Loucy (cell line): ENCODE results near the gene ITGAL.

Experiments used
- EZH2phosphoT487 ChIP-seq: fragments of 200-600 bp; IDR thresholded peaks from 2 replicates; pipeline ENCODE4 v1.6.1; 2018; ENCODE audit warnings: antibody characterized with exemption, mild to moderate bottlenecking, moderate library complexity, borderline replicate concordance
- TF ChIP-seq, protein P1 (sequence below): fragments of 200-600 bp; sonication (generic); conservative IDR thresholded peaks from 2 replicates; pipeline ENCODE4 v1.5.1; 2014; ENCODE audit warnings: mild to moderate bottlenecking, antibody characterized with exemption, low read length

DNA sequence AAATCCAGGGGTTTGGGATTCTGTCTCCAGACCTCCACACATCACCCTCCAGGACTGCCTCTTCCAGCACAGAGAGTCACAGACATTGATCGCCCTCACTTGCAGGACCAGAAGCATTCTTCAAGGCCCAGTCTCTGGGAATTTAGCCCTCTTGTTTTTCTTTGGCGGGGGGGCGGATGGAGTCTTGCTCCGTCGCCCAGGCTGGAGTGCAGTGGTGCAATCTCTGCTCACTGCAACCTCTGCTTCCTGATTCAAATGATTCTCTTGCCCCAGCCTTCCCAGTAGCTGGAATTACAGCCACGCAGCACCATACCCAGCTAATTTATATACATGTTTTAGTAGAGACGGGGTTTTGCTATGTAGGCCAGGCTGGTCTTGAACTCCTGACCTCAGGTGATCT, 8.5 kb upstream of the ITGAL start:
- TF ChIP-seq, protein P1, sequence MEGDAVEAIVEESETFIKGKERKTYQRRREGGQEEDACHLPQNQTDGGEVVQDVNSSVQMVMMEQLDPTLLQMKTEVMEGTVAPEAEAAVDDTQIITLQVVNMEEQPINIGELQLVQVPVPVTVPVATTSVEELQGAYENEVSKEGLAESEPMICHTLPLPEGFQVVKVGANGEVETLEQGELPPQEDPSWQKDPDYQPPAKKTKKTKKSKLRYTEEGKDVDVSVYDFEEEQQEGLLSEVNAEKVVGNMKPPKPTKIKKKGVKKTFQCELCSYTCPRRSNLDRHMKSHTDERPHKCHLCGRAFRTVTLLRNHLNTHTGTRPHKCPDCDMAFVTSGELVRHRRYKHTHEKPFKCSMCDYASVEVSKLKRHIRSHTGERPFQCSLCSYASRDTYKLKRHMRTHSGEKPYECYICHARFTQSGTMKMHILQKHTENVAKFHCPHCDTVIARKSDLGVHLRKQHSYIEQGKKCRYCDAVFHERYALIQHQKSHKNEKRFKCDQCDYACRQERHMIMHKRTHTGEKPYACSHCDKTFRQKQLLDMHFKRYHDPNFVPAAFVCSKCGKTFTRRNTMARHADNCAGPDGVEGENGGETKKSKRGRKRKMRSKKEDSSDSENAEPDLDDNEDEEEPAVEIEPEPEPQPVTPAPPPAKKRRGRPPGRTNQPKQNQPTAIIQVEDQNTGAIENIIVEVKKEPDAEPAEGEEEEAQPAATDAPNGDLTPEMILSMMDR, result no peak
- no peak for TF ChIP-seq EZH2phosphoT487
